Stimulated activated CD4-positive, alpha-beta T cell treated with anti-CD3 and anti-CD28 coated beads, Interleukin-12 subunit alpha, Interleukin-12 subunit beta, amount 100 ng/mL, for 48 hours (primary cell): ENCODE data around the gene UBE2Q1.
"Not testable (repeated sequence)": the region's sequence is repeated elsewhere in the genome, so short reads cannot be mapped to it uniquely, and the experiment has no call there.

Experiments used
- DNase-seq, 3 donors: peaks; one replicate each; pipeline ENCODE4 v3.0.0-alpha.2; 2020; ENCODE audit warnings: low read depth in 2 of 3, low spot score in 1 of 3

UBE2Q1 gene

GRCh38 chr1:154551474-154551873 lies 7.0 kb downstream of the UBE2Q1 start:
- DNase-seq: no peak

GRCh38 chr1:154550657-154551056 lies 7.8 kb downstream of the UBE2Q1 start:
- no peak for DNase-seq

- DNase-seq: no peak
These were observed 8.4 kb downstream of the UBE2Q1 start for GRCh38 chr1:154550070-154550469.

GRCh38 chr1:154549202-154549770 lies 9.2 kb downstream of the UBE2Q1 start:
- DNase-seq: no peak

- no peak for DNase-seq
These were observed 10.4 kb downstream of the UBE2Q1 start for GRCh38 chr1:154548028-154548427.

- DNase-seq: no peak
These were observed 11.2 kb downstream of the UBE2Q1 start for GRCh38 chr1:154547105-154547732.

- peak; percentile 40 to 62 (median 49) for DNase-seq
These were observed 12.0 kb downstream of the UBE2Q1 start for GRCh38 chr1:154546264-154547063.

GRCh38 chr1:154541231-154541630 lies 17.2 kb downstream of the UBE2Q1 start:
- DNase-seq: no peak

- DNase-seq: no peak
These were observed 18.7 kb downstream of the UBE2Q1 start for GRCh38 chr1:154539486-154540483.

GRCh38 chr1:154536570-154536969 lies 21.9 kb downstream of the UBE2Q1 start:
- no peak for DNase-seq

- no peak for DNase-seq
These were observed 24.3 kb downstream of the UBE2Q1 start for GRCh38 chr1:154533952-154534844.

GRCh38 chr1:154531950-154532349 lies 26.5 kb downstream of the UBE2Q1 start:
- not testable (repeated sequence) for DNase-seq

- no peak for DNase-seq
These were observed 29.2 kb downstream of the UBE2Q1 start for GRCh38 chr1:154529308-154529707.

- no peak for DNase-seq
These were observed 31.3 kb downstream of the UBE2Q1 start for GRCh38 chr1:154527192-154527591.

GRCh38 chr1:154524881-154525280 lies 33.6 kb downstream of the UBE2Q1 start:
- no peak for DNase-seq

GRCh38 chr1:154521695-154522094 lies 36.8 kb downstream of the UBE2Q1 start:
- no peak for DNase-seq

- DNase-seq: no peak
These were observed 38.1 kb downstream of the UBE2Q1 start for GRCh38 chr1:154520333-154520732.

GRCh38 chr1:154519591-154519991 lies 38.9 kb downstream of the UBE2Q1 start:
- no peak for DNase-seq

GRCh38 chr1:154517661-154518060 lies 40.8 kb downstream of the UBE2Q1 start:
- no peak for DNase-seq

- no peak for DNase-seq
These were observed 44.4 kb downstream of the UBE2Q1 start for GRCh38 chr1:154514066-154514553.
